SK-N-DZ (cell line): ENCODE measurements around the gene BTAF1.
"Not testable (repeated sequence)": the region's sequence is repeated elsewhere in the genome, so short reads cannot be mapped to it uniquely, and the experiment has no call there.

Experiments
- DNase-seq: peaks from one replicate; pipeline ENCODE4 v3.0.0-alpha.2; 2015; ENCODE audit warnings: low spot score

BTAF1 gene

GRCh38 chr10:91977491-91977890 lies 53.9 kb downstream of the BTAF1 start:
- no peak for DNase-seq

- DNase-seq: no peak
Measured at GRCh38 chr10:91978585-91978984, 55.0 kb downstream of the BTAF1 start.

- DNase-seq: no peak
Measured at GRCh38 chr10:91980319-91980718, 56.7 kb downstream of the BTAF1 start.

GRCh38 chr10:91983416-91983815 lies 59.8 kb downstream of the BTAF1 start:
- no peak for DNase-seq

- DNase-seq: no peak
Measured at GRCh38 chr10:91987397-91988037, 63.9 kb downstream of the BTAF1 start.

GRCh38 chr10:91992031-91992430 lies 68.5 kb downstream of the BTAF1 start:
- DNase-seq: no peak

- DNase-seq: no peak
Measured at GRCh38 chr10:91996266-91996665, 72.7 kb downstream of the BTAF1 start.

GRCh38 chr10:92001581-92001980 lies 78.0 kb downstream of the BTAF1 start:
- no peak for DNase-seq

GRCh38 chr10:92001995-92002394 lies 78.4 kb downstream of the BTAF1 start:
- DNase-seq: no peak

- no peak for DNase-seq
Measured at GRCh38 chr10:92003258-92003657, 79.7 kb downstream of the BTAF1 start.

- no peak for DNase-seq
Measured at GRCh38 chr10:92005978-92006377, 82.4 kb downstream of the BTAF1 start.

- DNase-seq: no peak
Measured at GRCh38 chr10:92009445-92009844, 85.9 kb downstream of the BTAF1 start.

- DNase-seq: no peak
Measured at GRCh38 chr10:92010047-92010735, 86.6 kb downstream of the BTAF1 start.

GRCh38 chr10:92011560-92012214 lies 88.1 kb downstream of the BTAF1 start:
- DNase-seq: no peak

- DNase-seq: no peak
Measured at GRCh38 chr10:92014620-92015019, 91.0 kb downstream of the BTAF1 start.

- no peak for DNase-seq
Measured at GRCh38 chr10:92024700-92025099, 101.1 kb downstream of the BTAF1 start.

GRCh38 chr10:92025340-92025739 lies 101.8 kb downstream of the BTAF1 start:
- not testable (repeated sequence) for DNase-seq

- DNase-seq: no peak
Measured at GRCh38 chr10:92027141-92027540, 103.6 kb downstream of the BTAF1 start.

GRCh38 chr10:92031580-92031979 lies 108.0 kb downstream of the BTAF1 start:
- no peak for DNase-seq

- not testable (repeated sequence) for DNase-seq
Measured at GRCh38 chr10:92033070-92033469, 109.5 kb downstream of the BTAF1 start.

- no peak for DNase-seq
Measured at GRCh38 chr10:92038949-92039348, 115.4 kb downstream of the BTAF1 start.

- DNase-seq: no peak
Measured at GRCh38 chr10:92042541-92042940, 119.0 kb downstream of the BTAF1 start.

GRCh38 chr10:92045641-92046106 lies 122.1 kb downstream of the BTAF1 start:
- DNase-seq: no peak
